ENCODE data around the gene GSX2. TPM values are rescaled to one million over a fixed set of nuclear protein-coding genes. Genes with fewer than 3 reads are reported as not detected.

The GSX2 gene
- polyA plus RNA-seq, 1 of the 3 experiments (the other 2 are of a cell fraction): 0.02 TPM

- Histone ChIP-seq H3K9me3 (no peaks in the 10 kb centered on the region), H3K4me3 (ENCODE audit: low read depth in 2 of 2, low read length in 1 of 2) (no peak overlapping the region), H3K4me2 (no peak overlapping the region), H4K20me1 (ENCODE audit: insufficient read depth) (no peaks in the 10 kb centered on the region), H2AFZ (ENCODE audit: low read depth) (no peak overlapping the region), H3K4me1 (ENCODE audit: control insufficient read depth in 1 of 2, insufficient read depth in 2 of 2, low read depth in 1 of 2, low read length in 1 of 2) (peaks cover 0 to 22% of the 10 kb centered on the region in 2 experiments; a peak in 1 of 4 replicates), H3K9me2 (no peaks in the 10 kb centered on the region), H3K27ac (ENCODE audit: low read depth in 2 of 2, low read length in 1 of 2) (no peak overlapping the region), H3K27me3 (ENCODE audit: insufficient read depth) (peaks cover 43% of the 10 kb centered on the region), H3K79me2 (ENCODE audit: insufficient read depth) (no peaks in the 10 kb centered on the region), H3K9ac (no peak overlapping the region), H3K36me3 (replicated peaks in 1 of 2; ENCODE audit: control insufficient read depth in 1 of 2, insufficient read depth in 2 of 2, low read length in 1 of 2) (no peaks in the 10 kb centered on the region), H3F3A (replicated peaks; ENCODE audit: insufficient read depth) (no peaks in the 10 kb centered on the region)
- ChIA-PET POLR2A (no interaction called here), CTCF (interaction anchor here (1.0 kb wide), 1 partner anchor 116 kb away, joined by 4 read pairs; no protein-coding TSS in a partner anchor)
- 92% methylated on average over 6 of the region's 6 CpGs for WGBS (ENCODE audit: low lambda C conversion rate)
- DNase-seq: no peak
- TF ChIP-seq CHD2 (IDR thresholded peaks at IDR 0.05; ENCODE audit: low read length, partially characterized antibody): no peak
- no peak for TF ChIP-seq YY1 (IDR thresholded peaks at IDR 0.05; ENCODE audit: low read depth)
- TF ChIP-seq FOXJ3 (CRISPR knock-in tag; IDR thresholded peaks at IDR 0.05): no peak
- no peak for TF ChIP-seq NRF1 (IDR thresholded peaks at IDR 0.05; ENCODE audit: low read depth, low read length)
- TF ChIP-seq PBX3 (IDR thresholded peaks at IDR 0.05): no peak
- TF ChIP-seq USF1 (IDR thresholded peaks at IDR 0.05; ENCODE audit: borderline replicate concordance, low read depth): no peak
- TF ChIP-seq MAX (IDR thresholded peaks at IDR 0.05; ENCODE audit: low read depth): no peak
- TF ChIP-seq TCF12 (IDR thresholded peaks at IDR 0.05): no peak
- TF ChIP-seq RAD21 (IDR thresholded peaks at IDR 0.05; ENCODE audit: low read length): no peak
- TF ChIP-seq TAF1 (IDR thresholded peaks at IDR 0.05; ENCODE audit: borderline replicate concordance, low read depth, low read length): no peak
Measured at GRCh38 chr4:54102531-54103106, 2.7 kb downstream of the GSX2 start.

GRCh38 chr4:54103190-54103574 is 3.2 kb downstream of the GSX2 start:
- H3K4me2 ChIP-seq: no peak overlapping the region
- H3K4me1 ChIP-seq (ENCODE audit: control insufficient read depth in 1 of 2, insufficient read depth in 2 of 2, low read depth in 1 of 2, low read length in 1 of 2): peaks cover 0 to 22% of the 10 kb centered on the region in 2 experiments; a peak in 1 of 4 replicates
- CTCF ChIA-PET: interaction anchor here (1.0 to 1.1 kb wide), 2 partner anchors 115 to 131 kb away, joined by 4 to 5 read pairs; no protein-coding TSS in a partner anchor
- DNase-seq: no peak
- no peak overlapping the region for H3K27ac ChIP-seq (ENCODE audit: low read depth in 2 of 2, low read length in 1 of 2)
- H3K4me3 ChIP-seq (ENCODE audit: low read depth in 2 of 2, low read length in 1 of 2): no peak overlapping the region; a peak in 1 of 4 replicates
- whole genome bisulfite sequencing (ENCODE audit: low lambda C conversion rate): 71% methylated on average over 8 of the region's 8 CpGs
- no peak overlapping the region for H3K9ac ChIP-seq
- no peaks in the 10 kb centered on the region for H3K79me2 ChIP-seq (ENCODE audit: insufficient read depth)
- H3K9me2 ChIP-seq: no peaks in the 10 kb centered on the region
- H3F3A ChIP-seq (replicated peaks; ENCODE audit: insufficient read depth): no peaks in the 10 kb centered on the region
- peaks cover 38% of the 10 kb centered on the region for H3K27me3 ChIP-seq (ENCODE audit: insufficient read depth)
- H4K20me1 ChIP-seq (ENCODE audit: insufficient read depth): no peaks in the 10 kb centered on the region
- H3K9me3 ChIP-seq: no peaks in the 10 kb centered on the region
- H2AFZ ChIP-seq (ENCODE audit: low read depth): no peak overlapping the region
- H3K36me3 ChIP-seq (replicated peaks in 1 of 2; ENCODE audit: control insufficient read depth in 1 of 2, insufficient read depth in 2 of 2, low read length in 1 of 2): no peaks in the 10 kb centered on the region
- POLR2A ChIA-PET: no interaction called here
- no peak for TF ChIP-seq EP300 (IDR thresholded peaks at IDR 0.05; ENCODE audit: borderline replicate concordance in 1 of 2, low read depth in 1 of 2, low read length in 1 of 2)
- no peak for TF ChIP-seq USF1 (IDR thresholded peaks at IDR 0.05; ENCODE audit: borderline replicate concordance, low read depth)
- no peak for TF ChIP-seq POLR2AphosphoS5 (IDR thresholded peaks at IDR 0.05; ENCODE audit: low read depth, low read length)
- TF ChIP-seq PBX3 (IDR thresholded peaks at IDR 0.05): no peak
- no peak for TF ChIP-seq RFX5 (IDR thresholded peaks at IDR 0.05; ENCODE audit: low read length)
- no peak for TF ChIP-seq EZH2phosphoT487 (IDR thresholded peaks at IDR 0.05; ENCODE audit: borderline replicate concordance, low read depth)
- TF ChIP-seq GABPA (IDR thresholded peaks at IDR 0.05; ENCODE audit: low read depth): no peak
- no peak for TF ChIP-seq FOXM1 (IDR thresholded peaks at IDR 0.05; ENCODE audit: low read depth)
- no peak for TF ChIP-seq YY1 (IDR thresholded peaks at IDR 0.05; ENCODE audit: low read depth)
- no peak for TF ChIP-seq CHD2 (IDR thresholded peaks at IDR 0.05; ENCODE audit: low read length, partially characterized antibody)
- TF ChIP-seq NRF1 (IDR thresholded peaks at IDR 0.05; ENCODE audit: low read depth, low read length): no peak
- no peak for TF ChIP-seq MXI1 (IDR thresholded peaks at IDR 0.05; ENCODE audit: low read depth, low read length)
- TF ChIP-seq IRF3 (IDR thresholded peaks at IDR 0.05; ENCODE audit: low read depth, low read length): no peak
- no peak for TF ChIP-seq ZBTB33 (IDR thresholded peaks at IDR 0.05; ENCODE audit: borderline replicate concordance, low read depth)
- no peak for TF ChIP-seq FOXJ3 (CRISPR knock-in tag; IDR thresholded peaks at IDR 0.05)
